Right lobe of liver (tissue), 4 donors: Measurements from ENCODE around the gene CIRBP.
A peak's percentile ranks its signal among the peaks of the same experiment; 100 is the strongest.

Experiments used
- CTCF ChIP-seq, 4 donors: fragments of 200-600 bp in 3 of 4; fragments of 450-650 bp in 1 of 4; IDR thresholded peaks; one replicate each; pipeline versions ENCODE4 v1.5.1 to v1.8.0; 2016 to 2022; ENCODE audit warnings: antibody characterized with exemption in 4 of 4, mild to moderate bottlenecking in 2 of 4
- POLR2A ChIP-seq: fragments of 450-650 bp; IDR thresholded peaks from one replicate; pipeline ENCODE4 v1.6.1; 2017; ENCODE audit warnings: antibody characterized with exemption, mild to moderate bottlenecking
- donor health status: DM: no; HTN: no; CAD: no.
- donor health status: DM: no; HTN: no; CAD: no.
- donor health status: DM: no; HTN: yes; CAD: no.

GRCh38 chr19:1273263-1274041 is 4.3 kb downstream of the CIRBP start:
- TF ChIP-seq CTCF (IDR thresholded peaks at IDR 0.05) (no peak), POLR2A (peak; percentile 29)
